NB4 (cell line): Measurements from ENCODE around the gene ABHD1.
A peak's percentile ranks its signal among the peaks of the same experiment; 100 is the strongest.

ENCODE experiments used
- DNase-seq: peaks from one replicate; pipeline ENCODE4 v3.0.0; 2010; ENCODE audit warnings: low read depth
- H3K4me3 ChIP-seq: one replicate; pipeline ENCODE4 v1.5.1; 2011; ENCODE audit warnings: mild to moderate bottlenecking, low read depth, low read length, moderate library complexity
- CTCF ChIP-seq: IDR thresholded peaks from one replicate; pipeline ENCODE4 v1.5.1; 2012; ENCODE audit warnings: low read depth, low read length
- MAX ChIP-seq: IDR thresholded peaks from 2 replicates; pipeline ENCODE4 v1.6.1; 2011; ENCODE audit warnings: low read depth, low read length
- MYC ChIP-seq: IDR thresholded peaks from 2 replicates; pipeline ENCODE4 v1.6.1; 2011; ENCODE audit warnings: low read depth, low read length
- POLR2A ChIP-seq: IDR thresholded peaks from 2 replicates; pipeline ENCODE4 v1.6.1; 2011; ENCODE audit warnings: mild to moderate bottlenecking; ENCODE audit not compliant: insufficient read length; ENCODE audit errors: extremely low read depth

ABHD1 gene

GRCh38 chr2:27086090-27086723, 37.4 kb upstream of the ABHD1 start:
- peak; percentile 97 for DNase-seq
- TF ChIP-seq MAX = peak; percentile 95
- TF ChIP-seq MYC = peak; percentile 93
- TF ChIP-seq POLR2A = no peak
- TF ChIP-seq CTCF = peak; percentile 53
- peak overlapping the region; percentile 49 for H3K4me3 ChIP-seq

- peak within 1 kb of the TSS; percentile 57 for H3K4me3 ChIP-seq
- no peak for DNase-seq
- TF ChIP-seq CTCF (no peak), MYC (no peak), POLR2A (no peak), MAX (no peak)
Measured at GRCh38 chr2:27086724-27087593, 36.7 kb upstream of the ABHD1 start, which contains the start of gene KHK. KHK (plus strand) TSS chr2:27086772; CDS start chr2:27087260, 488 bp downstream.

- no peak for DNase-seq
- TF ChIP-seq CTCF (no peak), MYC (no peak), POLR2A (no peak), MAX (no peak)
- no peak overlapping the region for H3K4me3 ChIP-seq
Measured at GRCh38 chr2:27087823-27088410, 35.7 kb upstream of the ABHD1 start.

- no peak overlapping the region for H3K4me3 ChIP-seq
- no peak for DNase-seq
- no peak for TF ChIP-seq POLR2A
- TF ChIP-seq MAX = no peak
- TF ChIP-seq CTCF = no peak
- no peak for TF ChIP-seq MYC
Measured at GRCh38 chr2:27088634-27089033, 35.0 kb upstream of the ABHD1 start.

- no peak for DNase-seq
- TF ChIP-seq CTCF (no peak), MYC (no peak), MAX (no peak), POLR2A (no peak)
- H3K4me3 ChIP-seq = no peak overlapping the region
Measured at GRCh38 chr2:27089111-27089954, 34.3 kb upstream of the ABHD1 start.
